ENCODE results near the gene ORAI3. TPM values are rescaled to one million over a fixed set of nuclear protein-coding genes. Genes with fewer than 3 reads are reported as not detected.

ORAI3 gene
- total RNA-seq, 1 donor from 2014 or later: 12.2 TPM

DNA sequence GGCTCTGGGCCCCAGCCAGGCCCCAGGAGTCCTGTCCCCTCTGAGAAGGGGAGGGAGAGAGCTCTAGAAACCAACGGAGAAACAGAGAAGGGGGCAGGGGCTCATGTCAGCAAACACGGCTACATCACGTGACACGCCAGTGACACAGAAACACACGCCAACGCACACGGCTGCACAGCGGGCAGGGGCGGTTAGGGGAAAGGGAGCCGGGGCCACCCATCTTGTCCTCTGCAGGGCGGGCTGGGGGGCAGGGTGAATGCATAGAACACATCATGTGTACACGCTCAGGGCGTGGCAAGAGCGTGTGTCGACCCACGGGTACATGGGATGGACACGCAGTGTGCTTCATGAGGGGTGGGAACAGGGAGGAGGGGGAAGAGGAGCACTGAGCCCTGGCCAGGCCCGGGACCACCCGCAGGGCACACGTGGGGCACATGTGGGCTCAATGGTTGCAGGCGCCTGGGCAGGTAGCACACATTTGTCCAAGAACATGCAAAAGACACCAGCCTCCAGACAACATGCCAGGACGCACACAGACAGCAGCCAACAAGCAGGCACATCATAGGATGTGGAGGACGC, 40.7 kb downstream of the ORAI3 start:
- intact Hi-C loops (cut with micrococcal nuclease): loop anchor here (10.0 kb wide), 2 partner anchors 155 to 465 kb away; partner anchors contain the start of gene ARMC5
- DNase-seq: no peak
- TF ChIP-seq, protein P1, sequence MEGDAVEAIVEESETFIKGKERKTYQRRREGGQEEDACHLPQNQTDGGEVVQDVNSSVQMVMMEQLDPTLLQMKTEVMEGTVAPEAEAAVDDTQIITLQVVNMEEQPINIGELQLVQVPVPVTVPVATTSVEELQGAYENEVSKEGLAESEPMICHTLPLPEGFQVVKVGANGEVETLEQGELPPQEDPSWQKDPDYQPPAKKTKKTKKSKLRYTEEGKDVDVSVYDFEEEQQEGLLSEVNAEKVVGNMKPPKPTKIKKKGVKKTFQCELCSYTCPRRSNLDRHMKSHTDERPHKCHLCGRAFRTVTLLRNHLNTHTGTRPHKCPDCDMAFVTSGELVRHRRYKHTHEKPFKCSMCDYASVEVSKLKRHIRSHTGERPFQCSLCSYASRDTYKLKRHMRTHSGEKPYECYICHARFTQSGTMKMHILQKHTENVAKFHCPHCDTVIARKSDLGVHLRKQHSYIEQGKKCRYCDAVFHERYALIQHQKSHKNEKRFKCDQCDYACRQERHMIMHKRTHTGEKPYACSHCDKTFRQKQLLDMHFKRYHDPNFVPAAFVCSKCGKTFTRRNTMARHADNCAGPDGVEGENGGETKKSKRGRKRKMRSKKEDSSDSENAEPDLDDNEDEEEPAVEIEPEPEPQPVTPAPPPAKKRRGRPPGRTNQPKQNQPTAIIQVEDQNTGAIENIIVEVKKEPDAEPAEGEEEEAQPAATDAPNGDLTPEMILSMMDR (IDR thresholded peaks at IDR 0.05; ENCODE audit: borderline replicate concordance): no peak
- H3K27ac ChIP-seq (replicated peaks): peak overlapping the region; percentile 52
- H3K9me3 ChIP-seq (replicated peaks): no peaks in the 10 kb centered on the region
- no peaks in the 10 kb centered on the region for H3K27me3 ChIP-seq (ENCODE audit: low read depth)
- no peak overlapping the region for H3K4me3 ChIP-seq
- no peaks in the 10 kb centered on the region for H3K36me3 ChIP-seq
- peaks cover 20% of the 10 kb centered on the region for H3K4me1 ChIP-seq

DNA sequence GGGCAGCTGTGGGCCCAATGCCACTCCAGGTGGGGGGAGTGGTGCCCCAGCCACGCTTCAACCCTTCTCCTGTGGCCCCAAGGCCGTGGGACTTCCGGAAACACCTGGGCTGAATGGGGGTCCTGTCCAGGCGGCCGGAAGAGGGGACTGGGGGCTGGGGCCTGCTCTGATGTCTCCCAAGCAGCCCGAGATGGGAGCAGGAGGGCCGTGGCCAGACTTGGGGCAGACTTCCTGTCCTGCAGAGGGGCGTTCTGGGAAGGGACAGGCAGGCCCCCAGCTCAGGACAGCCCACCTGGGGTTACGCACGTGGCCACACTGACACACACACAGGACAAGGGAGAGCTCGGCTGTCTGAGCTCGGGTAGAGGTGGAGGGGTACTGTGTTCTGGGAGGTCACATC, 41.2 kb downstream of the ORAI3 start:
- intact Hi-C loops (cut with micrococcal nuclease): no loop called here
- Histone ChIP-seq H3K4me3 (no peak overlapping the region), H3K27ac (replicated peaks) (no peak overlapping the region), H3K27me3 (ENCODE audit: low read depth) (no peaks in the 10 kb centered on the region), H3K9me3 (replicated peaks) (no peaks in the 10 kb centered on the region), H3K4me1 (peaks cover 15% of the 10 kb centered on the region), H3K36me3 (no peaks in the 10 kb centered on the region)
- no peak for DNase-seq
- TF ChIP-seq, protein P1 (IDR thresholded peaks at IDR 0.05; ENCODE audit: borderline replicate concordance): no peak

DNA sequence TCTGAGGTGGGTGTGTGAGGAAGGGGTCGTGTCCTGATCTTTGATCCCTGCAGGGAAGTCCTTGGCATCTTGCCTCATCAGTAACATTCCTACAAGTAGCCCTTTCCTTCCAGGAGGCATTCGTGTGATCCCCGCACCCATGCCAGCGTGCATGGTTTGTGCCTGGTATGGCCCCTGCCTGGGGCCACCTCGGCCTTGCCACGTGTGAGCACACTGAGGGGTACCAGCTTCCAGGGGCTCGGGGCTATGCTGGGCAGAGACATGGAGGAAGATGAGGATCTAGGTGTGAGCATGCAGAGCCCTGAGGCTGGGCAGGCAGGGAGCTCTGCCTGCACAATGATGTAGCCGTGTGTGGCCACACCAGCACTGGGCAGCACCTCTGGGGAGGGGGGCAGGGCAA, 42.2 kb downstream of the ORAI3 start:
- Histone ChIP-seq H3K36me3 (no peaks in the 10 kb centered on the region), H3K27me3 (ENCODE audit: low read depth) (no peaks in the 10 kb centered on the region), H3K4me3 (no peak overlapping the region), H3K9me3 (replicated peaks) (no peaks in the 10 kb centered on the region), H3K27ac (replicated peaks) (no peak overlapping the region), H3K4me1 (peaks cover 7% of the 10 kb centered on the region)
- TF ChIP-seq, protein P1 (IDR thresholded peaks at IDR 0.05; ENCODE audit: borderline replicate concordance): no peak
- DNase-seq: no peak
- intact Hi-C loops (cut with micrococcal nuclease): no loop called here

DNA sequence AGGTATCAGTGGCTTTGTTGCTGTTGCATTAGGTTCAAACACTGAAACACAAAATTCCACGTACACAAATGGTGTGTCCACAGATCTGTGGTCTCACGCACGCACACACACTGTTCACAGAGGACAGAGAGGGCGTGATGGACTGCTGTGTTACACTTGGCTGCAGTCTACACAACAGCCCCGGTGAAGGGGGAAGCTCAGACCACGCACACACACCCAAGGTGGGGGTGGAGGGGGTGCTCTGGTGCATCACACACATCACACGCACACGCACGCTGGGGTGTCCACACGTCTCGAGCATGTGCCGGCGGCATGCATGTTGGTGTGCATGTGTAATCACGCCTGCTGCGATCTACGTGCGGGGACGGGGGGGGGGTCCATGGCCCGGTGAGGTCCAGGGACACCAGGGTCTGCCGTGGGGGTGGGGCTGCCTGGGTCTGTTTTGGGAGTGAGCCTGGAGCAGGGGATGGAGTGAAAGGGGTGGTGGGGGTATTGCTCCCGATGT, 43.5 kb downstream of the ORAI3 start:
- H3K9me3 ChIP-seq (replicated peaks): no peaks in the 10 kb centered on the region
- no peak overlapping the region for H3K27ac ChIP-seq (replicated peaks)
- peaks cover 18% of the 10 kb centered on the region for H3K4me1 ChIP-seq
- H3K36me3 ChIP-seq: no peaks in the 10 kb centered on the region
- intact Hi-C loops (cut with micrococcal nuclease): no loop called here
- DNase-seq: no peak
- TF ChIP-seq, protein P1 (IDR thresholded peaks at IDR 0.05; ENCODE audit: borderline replicate concordance): no peak
- no peaks in the 10 kb centered on the region for H3K27me3 ChIP-seq (ENCODE audit: low read depth)
- H3K4me3 ChIP-seq: no peak overlapping the region

DNA sequence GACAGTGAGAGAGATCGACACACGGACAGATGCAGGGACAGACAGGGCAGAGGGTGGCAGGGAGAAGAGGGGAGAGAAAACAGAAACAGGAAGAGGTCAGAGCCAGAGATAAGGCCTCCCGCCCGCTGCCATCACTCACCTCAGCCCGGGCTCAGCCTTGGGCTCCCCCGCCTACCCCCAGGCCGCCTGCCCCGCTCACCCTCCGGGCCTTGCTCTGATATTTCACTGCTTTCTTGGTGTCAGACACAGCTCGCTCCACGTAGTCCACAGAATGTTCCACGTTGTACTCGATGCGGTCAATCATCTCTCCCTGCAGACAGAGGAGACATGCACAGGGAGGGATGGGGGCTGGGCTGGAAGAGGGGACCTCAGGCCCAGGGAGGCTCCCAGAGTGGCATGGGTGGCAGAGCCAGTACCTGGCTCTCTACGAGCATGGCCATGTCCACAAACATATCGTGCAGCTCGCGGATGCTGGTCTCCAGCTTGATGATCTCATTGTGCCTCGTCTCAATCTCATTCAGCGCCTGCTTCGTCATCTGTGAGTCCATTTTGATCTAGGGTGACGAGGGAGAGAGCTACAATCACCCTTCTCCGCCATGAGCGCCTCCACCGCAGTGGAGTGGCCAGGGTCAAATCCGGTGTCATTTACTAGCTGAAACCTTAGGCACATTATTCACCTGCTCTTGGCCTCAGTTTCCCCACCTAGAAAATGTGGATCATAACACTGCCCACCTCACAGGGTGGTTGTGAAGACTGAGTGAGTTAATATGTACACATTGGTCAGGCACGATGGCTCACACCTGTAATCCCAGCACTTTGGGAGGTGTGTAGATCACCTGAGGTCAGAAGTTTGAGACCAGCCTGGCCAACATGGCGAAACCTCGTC, 44.3 kb downstream of the ORAI3 start:
- Histone ChIP-seq H3K4me1 (peaks cover 24% of the 10 kb centered on the region), H3K27ac (replicated peaks) (no peak overlapping the region), H3K27me3 (ENCODE audit: low read depth) (no peaks in the 10 kb centered on the region), H3K4me3 (no peak overlapping the region), H3K9me3 (replicated peaks) (no peaks in the 10 kb centered on the region), H3K36me3 (no peaks in the 10 kb centered on the region)
- TF ChIP-seq, protein P1 (IDR thresholded peaks at IDR 0.05; ENCODE audit: borderline replicate concordance): no peak
- intact Hi-C loops (cut with micrococcal nuclease): no loop called here
- DNase-seq: no peak
